HEK293T (cell line): Measurements from ENCODE around the gene TMEM269.

Source experiments
- ELF4 ChIP-seq: fragments of 450-650 bp; IDR thresholded peaks from 2 replicates; pipeline ENCODE4 v1.6.1; 2017; ENCODE audit warnings: antibody characterized with exemption
- FOXA1 ChIP-seq: fragments of 450-650 bp; IDR thresholded peaks from 2 replicates; pipeline ENCODE4 v1.6.1; 2016; ENCODE audit warnings: mild to moderate bottlenecking
- FOXK2 ChIP-seq: fragments of 450-650 bp; IDR thresholded peaks from 2 replicates; pipeline ENCODE4 v1.6.1; 2016; ENCODE audit warnings: mild to moderate bottlenecking
- FOXM1 ChIP-seq: fragments of 450-650 bp; IDR thresholded peaks from 2 replicates; pipeline ENCODE4 v1.6.1; 2017; ENCODE audit warnings: mild to moderate bottlenecking, borderline replicate concordance
- HDGF ChIP-seq: fragments of 450-650 bp; IDR thresholded peaks from 2 replicates; pipeline ENCODE4 v1.6.1; 2017; ENCODE audit warnings: antibody characterized with exemption, borderline replicate concordance
- L3MBTL2 ChIP-seq: fragments of 450-650 bp; conservative IDR thresholded peaks from 2 replicates; pipeline ENCODE4 v1.6.1; 2016; ENCODE audit warnings: mild to moderate bottlenecking
- SP1 ChIP-seq: fragments of 450-650 bp; IDR thresholded peaks from 2 replicates; pipeline ENCODE4 v1.6.1; 2017

DNA sequence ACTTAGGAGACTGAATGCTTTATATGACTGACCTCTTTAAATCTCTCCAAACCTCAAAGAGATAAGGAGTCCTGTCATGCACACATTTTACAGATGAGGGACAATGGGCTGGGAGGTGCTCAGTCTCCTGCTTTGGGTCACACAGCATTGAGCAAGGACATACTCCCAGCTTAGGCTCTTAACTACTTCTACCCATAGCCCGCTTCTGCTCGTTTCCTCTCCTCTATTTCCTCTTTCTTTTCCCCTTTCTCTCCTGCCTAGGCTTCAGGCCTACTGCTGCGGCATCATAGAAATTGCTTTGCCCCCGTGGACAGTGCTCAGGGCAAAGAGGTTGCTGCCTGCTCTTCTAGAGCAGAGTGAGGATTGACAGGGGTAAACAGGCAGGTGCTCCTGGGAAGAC, 49.2 kb downstream of the TMEM269 start:
- TF ChIP-seq L3MBTL2 (no peak), HDGF (no peak), SP1 (no peak), FOXK2 (no peak), FOXM1 (no peak), FOXA1 (no peak), ELF4 (no peak)
